ENCODE data around the gene LINGO1. TPM values are rescaled to one million over a fixed set of nuclear protein-coding genes. Genes with fewer than 3 reads are reported as not detected.

Gene LINGO1
- total and polyA plus RNA-seq, 12 donors: 0.21 to 2.7 (median 0.96) TPM; not detected in 2

DNA sequence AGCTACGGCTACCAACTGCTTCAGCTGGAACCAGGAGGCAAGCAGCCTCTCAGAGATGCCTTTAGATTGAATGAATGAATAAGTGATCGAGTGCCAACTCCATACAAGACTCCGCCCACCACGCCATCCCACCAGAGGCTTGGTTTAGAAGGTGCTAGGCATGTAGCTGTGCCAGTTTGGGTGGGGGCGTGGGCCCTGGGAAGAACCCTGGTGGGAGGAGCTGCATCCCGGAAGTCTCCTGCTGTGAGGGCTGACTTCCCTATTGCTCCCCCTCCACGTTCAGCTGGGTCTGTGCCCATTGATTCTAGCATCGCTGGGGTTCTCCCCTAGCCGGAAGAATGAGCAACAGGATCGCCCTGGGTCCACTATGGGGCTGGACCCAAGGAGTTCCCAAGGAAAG, 20.9 kb downstream of the LINGO1 start:
- Histone ChIP-seq H3K36me3 (replicated peaks in 1 of 2) (no peaks in the 10 kb centered on the region), H3K4me3 (no peak overlapping the region), H3K9me3 (replicated peaks in 1 of 3) (no peaks in the 10 kb centered on the region), H3K27me3 (no peaks in the 10 kb centered on the region), H3K4me1 (replicated peaks in 1 of 2) (no peaks in the 10 kb centered on the region), H3K27ac (no peak overlapping the region)
- no peak for TF ChIP-seq POLR2A (IDR thresholded peaks at IDR 0.05)
- TF ChIP-seq, protein P1, sequence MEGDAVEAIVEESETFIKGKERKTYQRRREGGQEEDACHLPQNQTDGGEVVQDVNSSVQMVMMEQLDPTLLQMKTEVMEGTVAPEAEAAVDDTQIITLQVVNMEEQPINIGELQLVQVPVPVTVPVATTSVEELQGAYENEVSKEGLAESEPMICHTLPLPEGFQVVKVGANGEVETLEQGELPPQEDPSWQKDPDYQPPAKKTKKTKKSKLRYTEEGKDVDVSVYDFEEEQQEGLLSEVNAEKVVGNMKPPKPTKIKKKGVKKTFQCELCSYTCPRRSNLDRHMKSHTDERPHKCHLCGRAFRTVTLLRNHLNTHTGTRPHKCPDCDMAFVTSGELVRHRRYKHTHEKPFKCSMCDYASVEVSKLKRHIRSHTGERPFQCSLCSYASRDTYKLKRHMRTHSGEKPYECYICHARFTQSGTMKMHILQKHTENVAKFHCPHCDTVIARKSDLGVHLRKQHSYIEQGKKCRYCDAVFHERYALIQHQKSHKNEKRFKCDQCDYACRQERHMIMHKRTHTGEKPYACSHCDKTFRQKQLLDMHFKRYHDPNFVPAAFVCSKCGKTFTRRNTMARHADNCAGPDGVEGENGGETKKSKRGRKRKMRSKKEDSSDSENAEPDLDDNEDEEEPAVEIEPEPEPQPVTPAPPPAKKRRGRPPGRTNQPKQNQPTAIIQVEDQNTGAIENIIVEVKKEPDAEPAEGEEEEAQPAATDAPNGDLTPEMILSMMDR (IDR thresholded peaks at IDR 0.05): no peak
- DNase-seq: no peak
- 75 to 93% (median 82%) methylated on average over 7 to 10 of the region's 10 CpGs for WGBS, 4 donors
- intact Hi-C loops (cut with DNase I): no loop called here

- H3K9me3 ChIP-seq (replicated peaks in 1 of 3): no peaks in the 10 kb centered on the region
- 75 to 88% (median 81%) methylated on average over 4 to 9 of the region's 9 CpGs for WGBS, 4 donors
- intact Hi-C loops (cut with DNase I): no loop called here
- no peaks in the 10 kb centered on the region for H3K36me3 ChIP-seq (replicated peaks in 1 of 2)
- H3K27ac ChIP-seq: no peak overlapping the region
- no peaks in the 10 kb centered on the region for H3K4me1 ChIP-seq (replicated peaks in 1 of 2)
- no peaks in the 10 kb centered on the region for H3K27me3 ChIP-seq
- no peak for TF ChIP-seq POLR2A (IDR thresholded peaks at IDR 0.05)
- TF ChIP-seq, protein P1 (IDR thresholded peaks at IDR 0.05): no peak
- DNase-seq: no peak
- H3K4me3 ChIP-seq: no peak overlapping the region
These were observed 22.0 kb downstream of the LINGO1 start for GRCh38 chr15:77610731-77611130.

DNA sequence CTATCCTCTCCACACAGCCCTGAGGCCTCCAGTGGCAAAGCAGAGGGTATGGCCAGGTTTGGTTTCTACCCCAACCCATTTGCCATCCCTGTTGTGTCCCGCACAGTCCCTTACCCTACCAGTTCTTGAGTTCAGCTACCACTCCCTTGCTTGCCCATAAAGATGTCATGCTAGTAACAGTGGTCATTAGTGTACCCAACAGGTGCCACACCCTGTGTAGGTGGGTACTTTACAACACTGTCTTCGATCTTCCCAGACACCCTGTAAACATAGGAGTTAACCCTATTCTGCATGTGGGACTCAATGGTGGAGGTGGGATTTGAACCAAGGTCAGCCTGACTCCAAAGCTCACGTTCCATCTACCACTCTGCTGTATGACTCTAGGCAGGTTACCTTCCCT, 23.2 kb downstream of the LINGO1 start:
- intact Hi-C loops (cut with DNase I): no loop called here
- Histone ChIP-seq H3K4me1 (replicated peaks in 1 of 2) (no peaks in the 10 kb centered on the region), H3K36me3 (replicated peaks in 1 of 2) (no peaks in the 10 kb centered on the region), H3K27me3 (no peaks in the 10 kb centered on the region), H3K27ac (no peak overlapping the region), H3K9me3 (replicated peaks in 1 of 3) (no peaks in the 10 kb centered on the region), H3K4me3 (no peak overlapping the region)
- DNase-seq: no peak
- TF ChIP-seq POLR2A (IDR thresholded peaks at IDR 0.05): no peak
- TF ChIP-seq, protein P1 (IDR thresholded peaks at IDR 0.05): no peak
- 84 to 94% (median 90%) methylated on average over 3 of the region's 3 CpGs for WGBS, 4 donors

GRCh38 chr15:77608774-77609173, 23.9 kb downstream of the LINGO1 start:
- Histone ChIP-seq H3K36me3 (replicated peaks in 1 of 2) (no peaks in the 10 kb centered on the region), H3K4me3 (no peak overlapping the region), H3K9me3 (replicated peaks in 1 of 3) (no peaks in the 10 kb centered on the region), H3K27ac (no peak overlapping the region), H3K4me1 (replicated peaks in 1 of 2) (no peaks in the 10 kb centered on the region), H3K27me3 (no peaks in the 10 kb centered on the region)
- intact Hi-C loops (cut with DNase I): no loop called here
- no peak for DNase-seq
- TF ChIP-seq, protein P1 (IDR thresholded peaks at IDR 0.05): no peak
- no peak for TF ChIP-seq POLR2A (IDR thresholded peaks at IDR 0.05)
- 75 to 85% (median 82%) methylated on average over 4 to 6 of the region's 6 CpGs for WGBS, 4 donors

Measured in adrenal gland (tissue), 12 donors.